Right cardiac atrium (tissue), 5 donors: ENCODE data around the gene RAB25. TPM values are rescaled to one million over a fixed set of nuclear protein-coding genes. Genes with fewer than 3 reads are reported as not detected.
A peak's percentile ranks its signal among the peaks of the same experiment; 100 is the strongest.
"Not testable (repeated sequence)": the region's sequence is repeated elsewhere in the genome, so short reads cannot be mapped to it uniquely, and the experiment has no call there.

Experiments
- ATAC-seq, 2 donors: fragments of 200-7000 bp; cut with Tn5 transposase; one replicate each; pipeline versions ENCODE4 v1.8.0 to v1.9.1; 2020; ENCODE audit warnings: moderate library complexity in 2 of 2, mild to moderate bottlenecking in 1 of 2
- DNase-seq, 3 donors: peaks; one replicate each; pipeline ENCODE4 v3.0.0-alpha.2; 2020
- H3K27ac ChIP-seq: one replicate; pipeline ENCODE4 v1.5.1; 2013; ENCODE audit warnings: mild to moderate bottlenecking, low read length, control low read depth, moderate library complexity
- H3K27me3 ChIP-seq: one replicate; pipeline ENCODE4 v1.6.1; 2013; ENCODE audit not compliant: control insufficient read depth, insufficient read depth
- H3K4me1 ChIP-seq: one replicate; pipeline ENCODE4 v1.6.1; 2013; ENCODE audit warnings: low read length; ENCODE audit not compliant: control insufficient read depth, insufficient read depth
- H3K4me3 ChIP-seq: one replicate; pipeline ENCODE4 v1.5.1; 2013; ENCODE audit warnings: low read length, control low read depth
- H3K9me3 ChIP-seq: one replicate; pipeline ENCODE4 v1.6.1; 2013; ENCODE audit warnings: low read length; ENCODE audit not compliant: control insufficient read depth
- whole genome bisulfite sequencing: extraction: QIAGEN DNeasy Blood & Tissue Kit; methylation state at CpG from one replicate; pipeline ENCODE4 v1.1.7; 2013; 5-methylcytosine and 5-hydroxymethylcytosine counted together
- intact Hi-C, 4 donors: fragments of 100-400 bp; cut with DNase I; formaldehyde crosslinking; loops; one replicate each; pipeline versions ENCODE4 v1.11.0 to v1.14.0; 2022 to 2023
- polyA plus RNA-seq: library from polyadenylated mRNA; stranded (reverse); fragments of 200-250 nt; gene quantifications from one replicate; pipeline ENCODE4 v1.2.3, GENCODE V29; 2013
- total RNA-seq, 4 donors: library from RNA; stranded (reverse); fragmentation: NEBNext Ultra II Directional; extraction: Animal tissue kit (Norgen Biotek cat#: 25700); gene quantifications; one replicate each; pipeline ENCODE4 v1.2.1, GENCODE V29; 2021
- donor health status: healthy with polysubstance abuse.
- donor health status: DM: no; HTN: yes; CAD: no.
- donor health status: DM: no; HTN: no; CAD: no.
- donor health status: DM: no; HTN: yes; CAD: no; lungs with severe emphysema.
- donor health status: DM: yes; HTN: yes; CAD: no.

The RAB25 gene
- total and polyA plus RNA-seq, 5 donors: 0.07 TPM; not detected in 4

DNA sequence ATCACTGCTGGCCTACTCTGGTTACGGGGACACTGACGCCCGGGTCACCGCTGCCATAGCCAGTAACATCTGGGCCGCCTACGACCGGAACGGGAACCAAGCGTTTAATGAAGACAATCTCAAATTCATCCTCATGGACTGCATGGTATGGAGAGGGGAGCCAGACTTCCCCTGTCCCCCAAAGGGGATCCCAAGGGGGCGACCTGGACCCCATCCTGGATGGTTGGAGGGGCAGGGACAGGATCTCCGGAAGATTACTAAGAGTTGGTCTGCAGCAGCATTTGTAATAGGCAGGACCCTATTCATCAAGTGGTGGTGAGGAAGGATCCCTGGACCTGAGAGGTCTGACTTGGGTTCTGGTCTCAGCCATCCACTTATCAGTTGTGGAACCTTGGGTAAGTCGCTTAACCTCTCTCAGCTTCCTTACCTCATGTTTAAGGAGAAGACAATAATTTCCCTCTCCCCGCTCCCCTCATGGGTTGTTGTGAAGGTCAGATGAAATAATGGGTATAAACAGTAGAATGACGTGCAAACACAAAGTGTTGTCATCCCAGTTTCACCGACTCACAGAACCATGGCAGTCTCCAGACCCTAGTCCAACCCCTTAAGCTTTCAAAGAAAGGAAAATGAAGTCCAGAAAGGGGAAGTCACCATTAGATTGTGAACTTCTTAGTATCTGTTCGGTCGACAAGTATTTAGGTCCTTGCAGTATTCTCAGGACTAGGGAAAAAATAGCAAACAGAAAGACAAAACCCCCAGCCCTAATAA, 5.5 kb upstream of the RAB25 start:
- WGBS: 21% methylated on average over 17 of the region's 17 CpGs
- intact Hi-C loops: loop anchor here in 1 of 4 donors (10.0 kb wide), 1 partner anchor 51 kb away; no protein-coding TSS in a partner anchor
- H3K4me1 ChIP-seq: no peaks in the 10 kb centered on the region
- H3K4me3 ChIP-seq: peak overlapping the region; percentile 64
- DNase-seq (no peak), ATAC-seq (no peak)
- no peaks in the 10 kb centered on the region for H3K27me3 ChIP-seq
- H3K9me3 ChIP-seq: no peaks in the 10 kb centered on the region
- peak overlapping the region; percentile 59 for H3K27ac ChIP-seq

DNA sequence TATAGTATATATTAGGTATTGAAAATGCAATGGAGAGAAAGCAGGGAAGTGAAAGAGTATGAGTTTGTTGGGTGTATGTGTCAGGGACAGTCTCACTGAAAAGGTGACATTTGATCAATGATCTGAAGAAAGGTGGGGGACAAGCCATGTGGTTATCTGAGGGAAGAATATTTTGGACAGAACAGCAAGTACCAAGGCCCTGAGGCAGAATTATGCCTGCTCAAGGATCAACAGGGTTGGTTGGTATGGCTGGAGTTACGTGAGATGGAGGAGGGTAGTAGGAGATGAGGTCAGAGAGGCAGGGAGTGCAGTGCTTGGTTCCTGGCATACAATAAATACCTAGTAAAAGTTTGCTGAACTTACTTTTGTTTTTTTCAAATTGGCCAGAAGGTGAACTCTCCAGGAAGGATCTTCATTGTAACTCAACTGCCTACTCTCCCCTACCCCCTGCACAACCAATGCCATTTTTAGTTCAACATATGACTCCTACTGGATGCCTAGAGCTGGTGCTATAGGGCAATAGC, 4.6 kb upstream of the RAB25 start:
- H3K27me3 ChIP-seq: no peaks in the 10 kb centered on the region
- WGBS: 100% methylated on average over 1 of the region's 1 CpG
- ATAC-seq (no peak), DNase-seq (no peak)
- no peak overlapping the region for H3K4me3 ChIP-seq
- no peak overlapping the region for H3K27ac ChIP-seq
- H3K4me1 ChIP-seq: no peaks in the 10 kb centered on the region
- H3K9me3 ChIP-seq: no peaks in the 10 kb centered on the region
- intact Hi-C loops: loop anchor here in 1 of 4 donors (10.0 kb wide), 1 partner anchor 52 kb away; no protein-coding TSS in a partner anchor

DNA sequence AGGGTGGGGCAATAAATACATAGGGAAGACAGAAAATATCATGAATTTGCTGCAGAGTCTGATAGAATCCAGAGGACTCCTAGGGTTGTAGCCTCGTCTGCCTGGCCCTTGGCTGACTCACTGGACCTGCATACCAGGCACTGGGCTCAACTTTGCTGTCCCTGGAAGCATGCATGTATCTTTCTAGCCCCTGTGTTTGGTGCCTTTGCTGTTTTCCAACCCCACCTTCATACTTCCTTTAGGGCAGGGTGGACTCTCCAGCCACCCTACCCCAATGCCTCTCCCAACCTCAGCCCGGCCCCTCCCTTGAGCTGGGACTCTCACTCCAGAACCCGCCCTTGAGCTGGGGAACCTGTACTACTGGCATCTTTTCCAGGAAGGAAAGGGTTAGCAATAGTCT, 1.2 kb downstream of the RAB25 start:
- Histone ChIP-seq H3K27me3 (no peaks in the 10 kb centered on the region), H3K4me1 (no peaks in the 10 kb centered on the region), H3K27ac (no peak overlapping the region), H3K4me3 (no peak overlapping the region), H3K9me3 (no peaks in the 10 kb centered on the region)
- intact Hi-C loops: no loop called here
- no peak for ATAC-seq
- 90% methylated on average over 3 of the region's 3 CpGs for WGBS
- no peak for DNase-seq

DNA sequence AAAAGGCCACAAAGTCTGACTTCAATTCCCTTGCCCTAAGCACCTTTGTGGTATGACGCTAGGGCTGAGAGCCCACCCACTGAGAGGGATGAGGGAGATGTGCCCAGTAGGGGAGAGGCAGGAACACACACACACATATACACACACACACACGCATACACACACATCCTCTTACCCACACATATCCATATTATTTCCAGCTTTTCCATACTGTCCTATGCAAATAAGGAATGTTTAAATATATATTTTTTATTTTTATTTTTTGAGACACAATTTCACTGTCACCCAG, 3.0 kb downstream of the RAB25 start:
- intact Hi-C loops: no loop called here
- WGBS: 66% methylated on average over 2 of the region's 2 CpGs
- H3K4me3 ChIP-seq: no peak overlapping the region
- no peaks in the 10 kb centered on the region for H3K27me3 ChIP-seq
- no peak for DNase-seq
- no peak overlapping the region for H3K27ac ChIP-seq
- no peak for ATAC-seq
- H3K9me3 ChIP-seq: no peaks in the 10 kb centered on the region
- no peaks in the 10 kb centered on the region for H3K4me1 ChIP-seq

DNA sequence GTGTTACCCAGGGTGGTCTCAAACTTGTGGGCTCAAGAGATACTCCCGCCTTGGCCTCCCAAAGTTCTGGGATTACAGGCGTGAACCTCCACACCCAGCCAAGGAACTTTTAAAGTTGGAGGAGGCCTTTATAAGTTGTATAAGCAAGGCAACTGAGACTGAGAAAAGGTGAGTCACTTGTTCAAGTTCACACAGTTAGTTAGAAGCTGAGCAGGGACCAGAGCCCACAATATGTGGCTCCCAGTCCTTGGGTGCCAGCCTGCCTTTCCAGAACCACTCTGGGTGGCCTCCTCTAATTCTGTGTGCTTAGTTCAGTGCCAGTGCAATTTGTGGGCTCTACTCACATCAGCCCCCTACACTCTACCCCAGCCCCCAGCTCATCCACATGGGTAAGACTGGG, 3.7 kb downstream of the RAB25 start:
- ATAC-seq (no peak), DNase-seq (no peak)
- no peaks in the 10 kb centered on the region for H3K4me1 ChIP-seq
- no peak overlapping the region for H3K4me3 ChIP-seq
- no peak overlapping the region for H3K27ac ChIP-seq
- intact Hi-C loops: no loop called here
- H3K27me3 ChIP-seq: no peaks in the 10 kb centered on the region
- WGBS: 95% methylated on average over 2 of the region's 2 CpGs
- H3K9me3 ChIP-seq: no peaks in the 10 kb centered on the region

DNA sequence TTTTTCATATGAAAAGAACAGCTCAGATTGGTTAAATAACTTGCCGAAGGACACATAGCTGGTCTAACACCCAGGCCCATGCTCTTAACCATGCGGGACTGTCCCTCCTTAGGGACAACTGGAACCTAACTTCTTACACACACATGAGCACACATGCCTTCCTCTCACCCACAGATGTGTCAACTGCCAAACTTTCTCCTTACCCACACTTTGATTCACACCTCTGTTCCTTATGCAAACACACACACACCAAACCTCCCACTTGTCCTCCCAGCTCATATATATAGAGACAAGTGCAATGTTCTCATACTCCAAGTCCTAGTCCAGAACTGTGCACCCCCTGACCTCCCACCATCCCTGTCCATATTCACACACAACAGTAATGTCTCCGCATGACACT, 4.3 kb downstream of the RAB25 start:
- ATAC-seq (no peak), DNase-seq (no peak)
- H3K4me3 ChIP-seq: no peak overlapping the region
- H3K9me3 ChIP-seq: no peaks in the 10 kb centered on the region
- no peaks in the 10 kb centered on the region for H3K4me1 ChIP-seq
- intact Hi-C loops: no loop called here
- no peaks in the 10 kb centered on the region for H3K27me3 ChIP-seq
- 94% methylated on average over 3 of the region's 3 CpGs for WGBS
- H3K27ac ChIP-seq: no peak overlapping the region

DNA sequence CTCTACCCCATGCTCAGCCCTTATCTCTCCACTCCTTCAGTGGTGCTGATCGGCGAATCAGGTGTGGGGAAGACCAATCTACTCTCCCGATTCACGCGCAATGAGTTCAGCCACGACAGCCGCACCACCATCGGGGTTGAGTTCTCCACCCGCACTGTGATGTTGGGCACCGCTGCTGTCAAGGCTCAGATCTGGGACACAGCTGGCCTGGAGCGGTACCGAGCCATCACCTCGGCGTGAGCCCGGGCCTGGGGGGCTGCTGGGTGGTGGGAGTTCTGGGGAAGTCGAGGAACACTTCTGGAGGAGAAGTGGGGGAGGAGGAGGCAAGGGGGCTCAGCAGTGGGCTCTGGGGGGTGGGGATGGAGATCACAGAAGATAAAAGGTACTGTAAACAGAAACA, 4.9 kb downstream of the RAB25 start:
- Histone ChIP-seq H3K4me1 (no peaks in the 10 kb centered on the region), H3K4me3 (no peak overlapping the region), H3K9me3 (no peaks in the 10 kb centered on the region), H3K27me3 (no peaks in the 10 kb centered on the region), H3K27ac (no peak overlapping the region)
- intact Hi-C loops: no loop called here
- DNase-seq (no peak), ATAC-seq (no peak)
- WGBS: 74% methylated on average over 16 of the region's 16 CpGs

DNA sequence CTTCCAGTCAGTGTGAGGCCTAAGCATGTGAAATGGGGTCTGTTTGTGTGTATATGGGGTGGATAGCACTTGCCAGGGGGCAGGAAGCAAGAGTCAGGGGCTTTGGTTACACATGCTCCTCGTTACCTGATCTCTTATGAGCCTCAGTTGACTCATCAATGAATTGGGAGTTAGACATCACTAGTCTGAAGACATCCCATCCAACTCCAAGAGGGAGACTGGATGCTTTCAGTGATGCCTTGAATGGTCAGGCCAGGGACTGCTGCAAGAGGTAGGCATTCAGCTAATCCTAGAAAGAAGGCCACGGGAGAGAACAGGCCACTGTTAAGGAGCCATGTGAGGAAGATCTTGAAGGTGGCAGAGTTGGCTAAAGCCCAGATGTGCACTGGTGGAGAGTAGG, 6.3 kb downstream of the RAB25 start:
- DNase-seq (peak in 1 of 3 donors; percentile 3), ATAC-seq (no peak)
- Histone ChIP-seq H3K4me1 (no peaks in the 10 kb centered on the region), H3K4me3 (no peak overlapping the region), H3K9me3 (no peaks in the 10 kb centered on the region), H3K27me3 (no peaks in the 10 kb centered on the region), H3K27ac (no peak overlapping the region)
- 78% methylated on average over 2 of the region's 2 CpGs for WGBS
- intact Hi-C loops: no loop called here

DNA sequence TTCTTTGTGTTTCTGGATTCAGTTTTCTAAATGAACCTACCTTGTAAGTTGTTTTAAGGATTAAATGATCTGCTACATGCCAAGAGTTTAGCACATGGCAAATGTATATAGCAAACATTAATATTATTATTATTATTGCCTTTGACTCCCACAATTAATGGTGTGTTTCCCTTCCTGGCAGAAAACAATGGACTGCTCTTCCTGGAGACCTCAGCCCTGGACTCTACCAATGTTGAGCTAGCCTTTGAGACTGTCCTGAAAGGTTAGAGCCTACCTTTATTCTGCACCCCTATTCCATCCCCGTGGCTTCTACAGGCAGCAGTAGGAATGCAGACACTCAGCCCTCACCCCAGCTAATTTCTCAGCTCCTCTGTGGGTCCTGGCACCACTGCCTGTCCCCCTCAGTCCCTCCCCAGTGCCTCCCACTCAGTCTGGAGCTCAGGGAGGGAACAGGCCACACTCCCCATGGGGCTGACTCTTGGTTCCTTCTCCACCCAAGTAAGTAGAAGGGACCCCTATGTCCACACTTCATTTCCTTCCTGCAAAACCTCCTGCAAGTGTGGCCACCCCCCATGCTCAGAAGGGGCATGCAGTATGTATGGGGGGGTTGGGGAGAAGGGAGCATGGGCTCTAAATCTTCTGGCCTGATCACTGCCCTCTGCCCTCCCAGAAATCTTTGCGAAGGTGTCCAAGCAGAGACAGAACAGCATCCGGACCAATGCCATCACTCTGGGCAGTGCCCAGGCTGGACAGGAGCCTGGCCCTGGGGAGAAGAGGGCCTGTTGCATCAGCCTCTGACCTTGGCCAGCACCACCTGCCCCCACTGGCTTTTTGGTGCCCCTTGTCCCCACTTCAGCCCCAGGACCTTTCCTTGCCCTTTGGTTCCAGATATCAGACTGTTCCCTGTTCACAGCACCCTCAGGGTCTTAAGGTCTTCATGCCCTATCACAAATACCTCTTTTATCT, 8.8 kb downstream of the RAB25 start:
- H3K9me3 ChIP-seq: no peaks in the 10 kb centered on the region
- H3K4me1 ChIP-seq: no peaks in the 10 kb centered on the region
- no peak overlapping the region for H3K4me3 ChIP-seq
- ATAC-seq: no peak
- intact Hi-C loops: no loop called here
- DNase-seq: peak in 2 of 3 donors; percentile 5 to 19
- 63% methylated on average over 3 of the region's 3 CpGs for WGBS
- H3K27ac ChIP-seq: no peak overlapping the region
- no peaks in the 10 kb centered on the region for H3K27me3 ChIP-seq

DNA sequence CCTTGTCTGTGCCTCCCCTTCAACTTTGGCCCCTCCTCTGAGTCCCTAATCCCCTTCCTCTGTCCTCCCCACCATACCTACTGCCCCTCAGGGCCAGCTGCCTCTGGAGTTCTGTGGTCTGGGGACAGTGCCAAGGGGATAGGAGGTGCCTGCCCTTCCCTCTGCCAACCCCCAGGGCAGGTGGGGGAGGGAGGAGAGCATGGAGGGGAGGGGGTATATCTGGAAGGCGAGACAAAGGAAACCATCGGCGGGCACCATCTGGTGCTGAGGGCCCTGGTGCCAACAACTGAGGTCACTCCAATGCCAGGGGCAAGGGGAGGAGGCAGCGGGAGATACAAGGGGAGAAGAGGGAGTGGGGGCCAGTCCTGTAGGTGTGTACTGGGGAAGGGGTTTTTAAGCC, 9.6 kb downstream of the RAB25 start:
- H3K9me3 ChIP-seq: no peaks in the 10 kb centered on the region
- 44% methylated on average over 4 of the region's 4 CpGs for WGBS
- no peak overlapping the region for H3K4me3 ChIP-seq
- no peaks in the 10 kb centered on the region for H3K4me1 ChIP-seq
- no peaks in the 10 kb centered on the region for H3K27me3 ChIP-seq
- DNase-seq (peak in 2 of 3 donors; percentile 35 to 37), ATAC-seq (no peak)
- intact Hi-C loops: no loop called here
- no peak overlapping the region for H3K27ac ChIP-seq

DNA sequence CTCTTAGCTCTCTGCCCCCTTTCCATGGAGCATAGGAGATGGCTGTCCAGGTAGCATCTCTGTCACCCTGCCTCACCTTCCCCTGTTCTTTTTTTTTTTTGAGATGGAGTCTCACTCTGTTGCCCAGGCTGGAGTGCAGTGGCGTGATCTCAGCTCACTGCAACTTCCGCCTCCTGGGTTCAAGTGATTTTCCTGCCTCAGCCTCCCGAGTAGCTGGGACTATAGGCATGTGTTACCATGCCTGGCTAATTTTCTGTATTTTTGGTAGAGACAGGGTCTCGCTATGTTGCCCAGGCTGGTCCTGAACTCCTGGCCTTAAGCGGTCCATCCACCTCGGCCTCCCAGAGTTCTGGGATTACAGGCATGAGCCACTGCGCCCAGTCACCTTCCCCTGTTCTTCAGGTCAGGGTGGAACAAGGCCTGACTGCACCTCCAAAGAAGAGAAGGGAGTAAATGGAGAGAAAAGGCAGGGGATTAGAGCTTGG, 10.4 kb downstream of the RAB25 start:
- H3K9me3 ChIP-seq, intact Hi-C loops, H3K4me3 ChIP-seq, ATAC-seq, H3K4me1 ChIP-seq, H3K27ac ChIP-seq, H3K27me3 ChIP-seq: not testable (repeated sequence)
- 86% methylated on average over 7 of the region's 7 CpGs for WGBS
- DNase-seq: peak in 2 of 3 donors; percentile 1 to 3
